Thyroid gland (tissue), 4 donors: ENCODE data around the gene GDI2. TPM values are rescaled to one million over a fixed set of nuclear protein-coding genes. Genes with fewer than 3 reads are reported as not detected.
"Not testable (repeated sequence)": the region's sequence is repeated elsewhere in the genome, so short reads cannot be mapped to it uniquely, and the experiment has no call there.

Experiments
- DNase-seq, 2 donors: peaks; one replicate each; pipeline ENCODE4 v3.0.0-alpha.2; 2019
- H3K27ac ChIP-seq, 3 donors: fragments of 200-600 bp; sonication (generic); 1 replicate in 2 of 3; 2 replicates in 1 of 3; pipeline ENCODE4 v1.5.1; 2016 to 2019; ENCODE audit warnings: mild to moderate bottlenecking in 1 of 3, moderate library complexity in 1 of 3
- H3K27me3 ChIP-seq: fragments of 200-600 bp; sonication (generic); one replicate; pipeline ENCODE4 v1.5.1; 2019
- H3K36me3 ChIP-seq, 2 donors: fragments of 200-600 bp; sonication (generic); one replicate each; pipeline ENCODE4 v1.5.1; 2016 to 2019
- H3K4me1 ChIP-seq, 2 donors: fragments of 200-600 bp; sonication (generic); one replicate each; pipeline ENCODE4 v1.5.1; 2017 to 2019
- H3K4me3 ChIP-seq, 3 donors: fragments of 200-600 bp; sonication (generic); replicated peaks in 1 of 3; 1 replicate in 2 of 3; 2 replicates in 1 of 3; pipeline ENCODE4 v1.5.1; 2016; ENCODE audit warnings: mild to moderate bottlenecking in 1 of 3
- H3K9me3 ChIP-seq: fragments of 200-600 bp; sonication (generic); one replicate; pipeline ENCODE4 v1.5.1; 2017
- POLR2A ChIP-seq, 2 donors: fragments of 450-650 bp; IDR thresholded peaks; one replicate each; pipeline ENCODE4 v1.6.1; 2017; ENCODE audit warnings: antibody characterized with exemption in 2 of 2, mild to moderate bottlenecking in 2 of 2, moderate library complexity in 1 of 2
- WGBS, 2 donors: methylation state at CpG; one replicate each; pipeline ENCODE4 v1.1.5; 2017; 5-methylcytosine and 5-hydroxymethylcytosine counted together
- intact Hi-C: fragments of 100-400 bp; cut with DNase I; formaldehyde crosslinking; loops from one replicate; pipeline ENCODE4 v1.15.1; 2023
- total RNA-seq, 4 donors: library from RNA; depleted of rRNA; stranded (reverse); fragments of >200 nt; gene quantifications; one replicate each; pipeline ENCODE4 v1.2.3, GENCODE V29; 2016
- TF ChIP-seq, protein P1 (sequence below), 6 experiments: fragments of 200-600 bp in 3 of 6; fragments of 450-650 bp in 3 of 6; sonication (generic) in 3 of 6; IDR thresholded peaks; one replicate each; pipeline ENCODE4 v1.5.1; 2016 to 2019; ENCODE audit warnings: antibody characterized with exemption in 6 of 6, mild to moderate bottlenecking in 2 of 6, inconsistent platforms in 1 of 6, moderate library complexity in 1 of 6

GDI2 gene
- total RNA-seq, 4 donors from 2014 or later = 189 to 281 (median 236) TPM

DNA sequence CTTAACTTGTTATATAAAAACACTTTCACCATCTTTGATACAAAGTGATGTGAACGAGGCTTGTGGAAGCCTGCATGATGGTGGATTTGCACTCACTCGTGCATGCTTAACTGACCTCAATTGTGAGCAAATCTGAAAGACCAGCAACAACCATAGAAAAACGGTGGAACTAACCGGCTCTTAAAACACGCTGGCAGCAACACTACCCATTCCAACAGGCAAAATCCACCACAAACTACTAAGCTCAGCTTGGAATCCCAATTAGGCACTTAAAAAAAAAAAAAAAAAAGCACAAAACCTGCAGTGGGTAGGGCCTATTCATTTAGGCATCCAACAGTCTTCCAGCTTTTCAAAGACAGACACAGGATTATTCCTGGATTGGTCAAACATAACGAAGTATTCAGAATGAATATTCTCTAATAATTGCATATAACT is 1.8 kb downstream of the GDI2 start:
- 6 to 8% methylated on average over 6 of the region's 6 CpGs for WGBS, 2 donors
- peak overlapping the region in 1 of 3 donors; percentile 99 for H3K4me3 ChIP-seq
- DNase-seq = peak; percentile 12 to 18
- peaks cover 32 to 36% of the 10 kb centered on the region in 2 donors for H3K4me1 ChIP-seq
- no peaks in the 10 kb centered on the region for H3K27me3 ChIP-seq
- no peaks in the 10 kb centered on the region for H3K9me3 ChIP-seq
- TF ChIP-seq, protein P1, sequence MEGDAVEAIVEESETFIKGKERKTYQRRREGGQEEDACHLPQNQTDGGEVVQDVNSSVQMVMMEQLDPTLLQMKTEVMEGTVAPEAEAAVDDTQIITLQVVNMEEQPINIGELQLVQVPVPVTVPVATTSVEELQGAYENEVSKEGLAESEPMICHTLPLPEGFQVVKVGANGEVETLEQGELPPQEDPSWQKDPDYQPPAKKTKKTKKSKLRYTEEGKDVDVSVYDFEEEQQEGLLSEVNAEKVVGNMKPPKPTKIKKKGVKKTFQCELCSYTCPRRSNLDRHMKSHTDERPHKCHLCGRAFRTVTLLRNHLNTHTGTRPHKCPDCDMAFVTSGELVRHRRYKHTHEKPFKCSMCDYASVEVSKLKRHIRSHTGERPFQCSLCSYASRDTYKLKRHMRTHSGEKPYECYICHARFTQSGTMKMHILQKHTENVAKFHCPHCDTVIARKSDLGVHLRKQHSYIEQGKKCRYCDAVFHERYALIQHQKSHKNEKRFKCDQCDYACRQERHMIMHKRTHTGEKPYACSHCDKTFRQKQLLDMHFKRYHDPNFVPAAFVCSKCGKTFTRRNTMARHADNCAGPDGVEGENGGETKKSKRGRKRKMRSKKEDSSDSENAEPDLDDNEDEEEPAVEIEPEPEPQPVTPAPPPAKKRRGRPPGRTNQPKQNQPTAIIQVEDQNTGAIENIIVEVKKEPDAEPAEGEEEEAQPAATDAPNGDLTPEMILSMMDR (IDR thresholded peaks at IDR 0.05) = no peak
- no peak for TF ChIP-seq POLR2A (IDR thresholded peaks at IDR 0.05)
- intact Hi-C loops = loop anchor here (5.0 to 10.0 kb wide), 2 partner anchors 61 to 127 kb away; partner anchors contain the start of gene TASOR2
- H3K27ac ChIP-seq = no peak overlapping the region
- H3K36me3 ChIP-seq = no peaks in the 10 kb centered on the region

DNA sequence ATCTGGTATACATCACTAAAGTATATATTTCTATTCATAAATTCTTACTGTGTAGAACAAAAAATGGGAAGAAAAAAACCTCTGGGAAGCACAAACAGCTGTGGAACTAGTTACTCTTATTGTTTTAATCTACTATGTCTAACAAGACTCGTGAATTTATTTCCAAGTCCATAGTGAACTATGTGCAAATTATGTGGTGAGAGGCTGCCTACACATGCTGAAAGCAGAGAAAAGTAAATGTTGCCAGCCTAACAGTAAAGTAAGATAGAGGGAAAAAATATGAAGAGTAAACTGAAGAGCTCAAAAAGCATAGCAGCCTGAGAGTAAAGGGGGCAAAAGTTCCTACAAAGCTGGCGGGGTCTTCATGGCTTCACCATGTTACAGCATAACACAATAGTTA is 3.0 kb downstream of the GDI2 start:
- intact Hi-C loops = loop anchor here (5.0 to 10.0 kb wide), 2 partner anchors 62 to 125 kb away; partner anchors contain the start of gene TASOR2
- no peaks in the 10 kb centered on the region for H3K36me3 ChIP-seq
- no peaks in the 10 kb centered on the region for H3K27me3 ChIP-seq
- WGBS, 2 donors = 65 to 72% methylated on average over 2 of the region's 2 CpGs
- no peaks in the 10 kb centered on the region for H3K9me3 ChIP-seq
- no peak overlapping the region for H3K27ac ChIP-seq
- peaks cover 32 to 36% of the 10 kb centered on the region in 2 donors for H3K4me1 ChIP-seq
- no peak for DNase-seq
- TF ChIP-seq, protein P1 (IDR thresholded peaks at IDR 0.05) = no peak
- no peak for TF ChIP-seq POLR2A (IDR thresholded peaks at IDR 0.05)
- no peak overlapping the region for H3K4me3 ChIP-seq

DNA sequence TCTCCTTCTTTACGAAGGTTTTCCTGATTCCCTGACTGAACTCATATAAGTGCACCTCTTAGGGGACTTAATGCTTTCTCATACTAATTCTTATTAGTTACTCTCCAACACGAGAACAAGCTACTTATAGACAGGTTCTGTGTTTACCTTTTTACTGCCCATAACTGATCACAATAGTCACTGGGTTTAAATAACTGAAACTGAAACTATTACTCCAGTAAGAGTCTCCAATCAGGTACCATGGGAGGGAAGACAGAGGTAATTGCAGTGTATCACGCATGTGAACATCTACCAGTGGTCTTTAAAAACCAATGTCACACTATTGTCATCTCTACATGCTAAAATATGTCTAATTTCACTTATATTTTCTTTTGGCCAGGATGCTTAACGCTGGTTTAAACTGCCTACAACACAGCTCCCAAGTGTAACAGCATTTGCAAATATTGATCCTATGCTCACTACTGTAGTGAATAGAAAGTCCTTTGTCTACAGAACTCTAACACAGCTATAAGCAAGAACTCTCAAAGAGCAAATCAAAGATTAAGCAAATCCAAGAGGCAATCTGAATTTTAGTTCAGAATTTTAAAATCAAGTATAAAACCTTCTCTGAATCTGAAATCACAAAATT is 3.6 kb downstream of the GDI2 start:
- peaks cover 32 to 33% of the 10 kb centered on the region in 2 donors for H3K4me1 ChIP-seq
- H3K36me3 ChIP-seq = no peaks in the 10 kb centered on the region
- TF ChIP-seq, protein P1 (IDR thresholded peaks at IDR 0.05) = no peak
- no peak for TF ChIP-seq POLR2A (IDR thresholded peaks at IDR 0.05)
- intact Hi-C loops = loop anchor here (5.0 to 10.0 kb wide), 2 partner anchors 63 to 125 kb away; partner anchors contain the start of gene TASOR2
- H3K27ac ChIP-seq = no peak overlapping the region
- H3K27me3 ChIP-seq = no peaks in the 10 kb centered on the region
- 39 to 40% methylated on average over 4 of the region's 4 CpGs for WGBS, 2 donors
- no peaks in the 10 kb centered on the region for H3K9me3 ChIP-seq
- no peak for DNase-seq
- H3K4me3 ChIP-seq = no peak overlapping the region

DNA sequence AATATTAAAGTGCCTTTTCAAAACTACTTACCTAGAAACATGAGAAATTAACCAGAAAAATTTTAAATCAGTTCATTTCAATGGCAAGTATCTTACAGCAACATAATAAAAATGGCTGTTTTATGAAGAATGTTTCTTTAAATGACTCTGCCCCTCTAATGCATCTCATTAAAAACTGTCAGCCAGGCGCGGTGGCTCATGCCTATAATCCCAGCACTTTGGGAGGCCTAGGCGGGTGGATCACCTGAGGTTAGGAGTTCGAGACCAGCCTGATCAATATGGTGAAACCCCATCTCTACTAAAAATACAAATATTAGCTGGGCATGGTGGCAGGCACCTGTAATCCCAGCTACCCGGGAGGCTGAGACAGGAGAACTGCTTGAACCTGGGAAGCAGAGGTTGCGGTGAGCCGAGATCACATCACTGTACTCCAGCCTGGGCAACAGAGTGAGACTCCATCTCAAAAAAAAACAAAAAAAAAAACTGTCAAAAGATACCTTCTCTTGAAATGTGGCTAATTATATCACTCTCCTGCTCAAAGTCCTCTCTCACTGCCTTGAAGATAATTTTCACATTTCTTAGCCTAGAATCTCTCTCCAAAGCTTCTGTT is 4.3 kb downstream of the GDI2 start:
- DNase-seq, H3K4me3 ChIP-seq, H3K36me3 ChIP-seq, H3K27me3 ChIP-seq, H3K9me3 ChIP-seq, H3K27ac ChIP-seq, intact Hi-C loops: not testable (repeated sequence)
- peaks cover 26 to 29% of the 10 kb centered on the region in 2 donors for H3K4me1 ChIP-seq
- WGBS, 2 donors = 80 to 81% methylated on average over 7 of the region's 7 CpGs

DNA sequence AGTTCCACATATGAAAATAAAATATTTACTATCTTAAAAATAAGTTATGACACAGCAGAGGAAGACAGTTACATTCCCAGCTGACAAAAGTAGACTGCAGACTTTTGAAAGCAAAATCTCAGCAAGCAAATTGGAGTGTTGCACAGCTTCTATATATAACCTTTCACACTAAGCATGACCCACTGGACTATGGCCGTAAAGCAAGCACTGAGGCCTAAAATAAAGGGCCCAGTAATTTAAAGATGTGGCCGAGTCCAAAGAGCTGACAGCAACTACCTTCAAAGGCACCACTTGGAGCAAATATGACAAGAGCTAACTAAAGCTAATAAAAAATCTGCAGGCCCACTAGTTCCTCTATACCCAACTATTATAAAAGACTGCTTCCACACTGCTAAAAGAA is 6.5 kb downstream of the GDI2 start:
- 70 to 80% methylated on average over 2 of the region's 2 CpGs for WGBS, 2 donors
- no peak overlapping the region for H3K4me3 ChIP-seq
- H3K9me3 ChIP-seq = no peaks in the 10 kb centered on the region
- H3K4me1 ChIP-seq = peaks cover 23 to 26% of the 10 kb centered on the region in 2 donors
- no peaks in the 10 kb centered on the region for H3K36me3 ChIP-seq
- H3K27ac ChIP-seq = no peak overlapping the region
- no peak for DNase-seq
- no peaks in the 10 kb centered on the region for H3K27me3 ChIP-seq
- TF ChIP-seq POLR2A (IDR thresholded peaks at IDR 0.05) = no peak
- TF ChIP-seq, protein P1 (IDR thresholded peaks at IDR 0.05) = no peak
- intact Hi-C loops = no loop called here
